Measurements from ENCODE around the gene HOXA3. TPM values are rescaled to one million over a fixed set of nuclear protein-coding genes. Genes with fewer than 3 reads are reported as not detected.

HOXA3 gene
- total and polyA plus RNA-seq, 2 donors = 9.0 to 11.4 TPM

GRCh38 chr7:27094304-27095049, 57.9 kb downstream of the HOXA3 start:
- H3K27ac ChIP-seq (ENCODE audit: low read depth) = no peak overlapping the region
- DNase-seq (ENCODE audit: extremely low spot score) = no peak
- H3K4me1 ChIP-seq (ENCODE audit: insufficient read depth) = no peaks in the 10 kb centered on the region
- no peaks in the 10 kb centered on the region for H3K36me3 ChIP-seq (ENCODE audit: insufficient read depth)
- H3K4me3 ChIP-seq (ENCODE audit: low read depth, low read length) = no peak overlapping the region
- WGBS = 79% methylated on average over 29 of the region's 29 CpGs

- Histone ChIP-seq H3K4me3 (ENCODE audit: low read depth, low read length) (no peak overlapping the region), H3K27ac (ENCODE audit: low read depth) (no peak overlapping the region), H3K36me3 (ENCODE audit: insufficient read depth) (no peaks in the 10 kb centered on the region), H3K4me1 (ENCODE audit: insufficient read depth) (no peaks in the 10 kb centered on the region)
- 70% methylated on average over 6 of the region's 6 CpGs for WGBS
- no peak for DNase-seq (ENCODE audit: extremely low spot score)
Measured at GRCh38 chr7:27093184-27093895, 59.0 kb downstream of the HOXA3 start.

- Histone ChIP-seq H3K4me3 (ENCODE audit: low read depth, low read length) (no peak overlapping the region), H3K27ac (ENCODE audit: low read depth) (no peak overlapping the region), H3K36me3 (ENCODE audit: insufficient read depth) (no peaks in the 10 kb centered on the region), H3K4me1 (ENCODE audit: insufficient read depth) (no peaks in the 10 kb centered on the region)
- DNase-seq (ENCODE audit: extremely low spot score) = no peak
- WGBS = 82% methylated on average over 1 of the region's 1 CpG
Measured at GRCh38 chr7:27092819-27093110, 59.6 kb downstream of the HOXA3 start.

GRCh38 chr7:27091941-27092818, 60.2 kb downstream of the HOXA3 start:
- WGBS = 75% methylated on average over 9 of the region's 9 CpGs
- Histone ChIP-seq H3K36me3 (ENCODE audit: insufficient read depth) (no peaks in the 10 kb centered on the region), H3K27ac (ENCODE audit: low read depth) (no peak overlapping the region), H3K4me3 (ENCODE audit: low read depth, low read length) (no peak overlapping the region), H3K4me1 (ENCODE audit: insufficient read depth) (no peaks in the 10 kb centered on the region)
- no peak for DNase-seq (ENCODE audit: extremely low spot score)

GRCh38 chr7:27091105-27091504, 61.3 kb downstream of the HOXA3 start:
- no peak overlapping the region for H3K4me3 ChIP-seq (ENCODE audit: low read depth, low read length)
- no peaks in the 10 kb centered on the region for H3K4me1 ChIP-seq (ENCODE audit: insufficient read depth)
- H3K36me3 ChIP-seq (ENCODE audit: insufficient read depth) = no peaks in the 10 kb centered on the region
- peak overlapping the region; percentile 38 for H3K27ac ChIP-seq (ENCODE audit: low read depth)
- WGBS = 50% methylated on average over 3 of the region's 3 CpGs
- no peak for DNase-seq (ENCODE audit: extremely low spot score)

- DNase-seq (ENCODE audit: extremely low spot score) = no peak
Measured at GRCh38 chr7:27088002-27088922, 64.1 kb downstream of the HOXA3 start.

GRCh38 chr7:27083646-27084045, 68.7 kb downstream of the HOXA3 start:
- 86% methylated on average over 2 of the region's 2 CpGs for WGBS
- H3K4me3 ChIP-seq (ENCODE audit: low read depth, low read length) = no peak overlapping the region

More at GRCh38 chr7:27088002-27088922, 64.1 kb downstream of the HOXA3 start:
- Histone ChIP-seq H3K36me3 (ENCODE audit: insufficient read depth) (no peaks in the 10 kb centered on the region), H3K4me1 (ENCODE audit: insufficient read depth) (no peaks in the 10 kb centered on the region), H3K27ac (ENCODE audit: low read depth) (no peak overlapping the region), H3K4me3 (ENCODE audit: low read depth, low read length) (no peak overlapping the region)
- 29% methylated on average over 68 of the region's 68 CpGs for WGBS

GRCh38 chr7:27082171-27082570, 70.2 kb downstream of the HOXA3 start:
- Histone ChIP-seq H3K36me3 (ENCODE audit: insufficient read depth) (no peaks in the 10 kb centered on the region), H3K27ac (ENCODE audit: low read depth) (no peak overlapping the region), H3K4me1 (ENCODE audit: insufficient read depth) (no peaks in the 10 kb centered on the region), H3K4me3 (ENCODE audit: low read depth, low read length) (no peak overlapping the region)
- 90% methylated on average over 1 of the region's 1 CpG for WGBS
- DNase-seq (ENCODE audit: extremely low spot score) = no peak

More at GRCh38 chr7:27083646-27084045, 68.7 kb downstream of the HOXA3 start:
- Histone ChIP-seq H3K36me3 (ENCODE audit: insufficient read depth) (no peaks in the 10 kb centered on the region), H3K4me1 (ENCODE audit: insufficient read depth) (no peaks in the 10 kb centered on the region), H3K27ac (ENCODE audit: low read depth) (no peak overlapping the region)
- DNase-seq (ENCODE audit: extremely low spot score) = no peak

GRCh38 chr7:27080844-27081436, 71.4 kb downstream of the HOXA3 start:
- 68% methylated on average over 4 of the region's 4 CpGs for WGBS
- no peaks in the 10 kb centered on the region for H3K4me1 ChIP-seq (ENCODE audit: insufficient read depth)
- H3K27ac ChIP-seq (ENCODE audit: low read depth) = no peak overlapping the region
- no peak for DNase-seq (ENCODE audit: extremely low spot score)
- H3K36me3 ChIP-seq (ENCODE audit: insufficient read depth) = no peaks in the 10 kb centered on the region
- H3K4me3 ChIP-seq (ENCODE audit: low read depth, low read length) = no peak overlapping the region

- WGBS = 94% methylated on average over 1 of the region's 1 CpG
- H3K27ac ChIP-seq (ENCODE audit: low read depth) = no peak overlapping the region
Measured at GRCh38 chr7:27079234-27079975, 73.0 kb downstream of the HOXA3 start.

GRCh38 chr7:27078616-27079233, 73.7 kb downstream of the HOXA3 start:
- DNase-seq (ENCODE audit: extremely low spot score) = no peak
- no peak overlapping the region for H3K27ac ChIP-seq (ENCODE audit: low read depth)
- H3K4me1 ChIP-seq (ENCODE audit: insufficient read depth) = no peaks in the 10 kb centered on the region
- WGBS = 86% methylated on average over 5 of the region's 5 CpGs
- H3K36me3 ChIP-seq (ENCODE audit: insufficient read depth) = no peaks in the 10 kb centered on the region
- H3K4me3 ChIP-seq (ENCODE audit: low read depth, low read length) = no peak overlapping the region

More at GRCh38 chr7:27079234-27079975, 73.0 kb downstream of the HOXA3 start:
- Histone ChIP-seq H3K36me3 (ENCODE audit: insufficient read depth) (no peaks in the 10 kb centered on the region), H3K4me3 (ENCODE audit: low read depth, low read length) (no peak overlapping the region), H3K4me1 (ENCODE audit: insufficient read depth) (no peaks in the 10 kb centered on the region)
- no peak for DNase-seq (ENCODE audit: extremely low spot score)

- H3K4me3 ChIP-seq (ENCODE audit: low read depth, low read length) = no peak overlapping the region
- H3K36me3 ChIP-seq (ENCODE audit: insufficient read depth) = no peaks in the 10 kb centered on the region
- no peak overlapping the region for H3K27ac ChIP-seq (ENCODE audit: low read depth)
- DNase-seq (ENCODE audit: extremely low spot score) = no peak
- no peaks in the 10 kb centered on the region for H3K4me1 ChIP-seq (ENCODE audit: insufficient read depth)
Measured at GRCh38 chr7:27073076-27073475, 79.3 kb downstream of the HOXA3 start.

Measured in urinary bladder (tissue), 4 donors.